ENCODE data around the gene CEP72. TPM values are rescaled to one million over a fixed set of nuclear protein-coding genes. Genes with fewer than 3 reads are reported as not detected.

The CEP72 gene
- polyA plus RNA-seq, 1 of the 3 experiments (the other 2 are of a cell fraction), result 4.4 TPM

- Histone ChIP-seq H3F3A (replicated peaks; ENCODE audit: insufficient read depth) (peaks cover 4% of the 10 kb centered on the region), H3K9me2 (no peaks in the 10 kb centered on the region), H3K27ac (ENCODE audit: low read depth in 2 of 2, low read length in 1 of 2) (no peak overlapping the region), H3K4me2 (no peak overlapping the region), H3K4me3 (ENCODE audit: low read depth in 2 of 2, low read length in 1 of 2) (no peak overlapping the region), H3K36me3 (replicated peaks in 1 of 2; ENCODE audit: control insufficient read depth in 1 of 2, insufficient read depth in 2 of 2, low read length in 1 of 2) (peaks cover 8 to 37% of the 10 kb centered on the region in 2 experiments), H3K27me3 (ENCODE audit: insufficient read depth) (no peaks in the 10 kb centered on the region), H3K9me3 (no peaks in the 10 kb centered on the region), H3K9ac (no peak overlapping the region), H2AFZ (ENCODE audit: low read depth) (no peak overlapping the region), H3K4me1 (ENCODE audit: control insufficient read depth in 1 of 2, insufficient read depth in 2 of 2, low read depth in 1 of 2, low read length in 1 of 2) (no peaks in the 10 kb centered on the region), H4K20me1 (ENCODE audit: insufficient read depth) (no peaks in the 10 kb centered on the region), H3K79me2 (ENCODE audit: insufficient read depth) (no peaks in the 10 kb centered on the region)
- TF ChIP-seq POLR2AphosphoS5 (IDR thresholded peaks at IDR 0.05; ENCODE audit: low read depth, low read length) (no peak), NRF1 (IDR thresholded peaks at IDR 0.05; ENCODE audit: low read depth, low read length) (no peak), GATA2 (CRISPR knock-in tag; IDR thresholded peaks at IDR 0.05) (no peak), RCOR1 (IDR thresholded peaks at IDR 0.05; ENCODE audit: low read length) (no peak)
- TF ChIP-seq, protein P1, sequence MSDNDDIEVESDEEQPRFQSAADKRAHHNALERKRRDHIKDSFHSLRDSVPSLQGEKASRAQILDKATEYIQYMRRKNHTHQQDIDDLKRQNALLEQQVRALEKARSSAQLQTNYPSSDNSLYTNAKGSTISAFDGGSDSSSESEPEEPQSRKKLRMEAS (IDR thresholded peaks at IDR 0.05; ENCODE audit: low read depth), result no peak
- DNase-seq, result no peak
- CTCF ChIA-PET, result no interaction called here
- POLR2A ChIA-PET, result no interaction called here
- 99% methylated on average over 13 of the region's 29 CpGs for WGBS (ENCODE audit: low lambda C conversion rate)
These were observed 26.5 kb downstream of the CEP72 start for GRCh38 chr5:638501-639252.

DNA sequence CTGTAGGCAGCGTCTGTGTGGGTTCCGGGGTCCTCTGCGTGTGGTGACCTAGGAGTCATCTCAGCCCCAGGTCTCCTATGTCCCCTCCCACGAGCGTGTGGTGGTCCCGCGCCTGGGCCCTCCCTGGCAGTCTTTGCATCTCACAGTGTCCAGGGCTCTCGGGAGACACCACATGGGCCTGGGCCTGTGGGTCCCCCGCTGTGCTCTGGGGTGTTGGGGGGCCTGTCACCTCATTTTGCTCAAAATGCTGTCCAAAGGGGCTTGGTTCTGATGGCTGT, 27.1 kb downstream of the CEP72 start:
- ChIA-PET CTCF (no interaction called here), POLR2A (no interaction called here)
- no peak for TF ChIP-seq TEAD4 (IDR thresholded peaks at IDR 0.05; ENCODE audit: borderline replicate concordance, insufficient read depth)
- TF ChIP-seq RCOR1 (IDR thresholded peaks at IDR 0.05; ENCODE audit: low read length), result no peak
- TF ChIP-seq, protein P2, sequence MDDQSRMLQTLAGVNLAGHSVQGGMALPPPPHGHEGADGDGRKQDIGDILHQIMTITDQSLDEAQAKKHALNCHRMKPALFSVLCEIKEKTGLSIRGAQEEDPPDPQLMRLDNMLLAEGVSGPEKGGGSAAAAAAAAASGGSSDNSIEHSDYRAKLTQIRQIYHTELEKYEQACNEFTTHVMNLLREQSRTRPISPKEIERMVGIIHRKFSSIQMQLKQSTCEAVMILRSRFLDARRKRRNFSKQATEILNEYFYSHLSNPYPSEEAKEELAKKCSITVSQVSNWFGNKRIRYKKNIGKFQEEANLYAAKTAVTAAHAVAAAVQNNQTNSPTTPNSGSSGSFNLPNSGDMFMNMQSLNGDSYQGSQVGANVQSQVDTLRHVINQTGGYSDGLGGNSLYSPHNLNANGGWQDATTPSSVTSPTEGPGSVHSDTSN (IDR thresholded peaks at IDR 0.05), result no peak
- no peak for TF ChIP-seq FOXM1 (IDR thresholded peaks at IDR 0.05; ENCODE audit: low read depth)
- TF ChIP-seq, protein P1 (IDR thresholded peaks at IDR 0.05; ENCODE audit: low read depth), result no peak
- TF ChIP-seq FOSL2 (IDR thresholded peaks at IDR 0.05; ENCODE audit: borderline replicate concordance, low read depth), result no peak
- TF ChIP-seq RAD21 (IDR thresholded peaks at IDR 0.05; ENCODE audit: low read length), result no peak
- TF ChIP-seq TCF12 (IDR thresholded peaks at IDR 0.05), result no peak
- no peak for TF ChIP-seq POLR2AphosphoS5 (IDR thresholded peaks at IDR 0.05; ENCODE audit: low read depth, low read length)
- no peak for TF ChIP-seq SMC3 (IDR thresholded peaks at IDR 0.05; ENCODE audit: low read depth, low read length)
- TF ChIP-seq NRF1 (IDR thresholded peaks at IDR 0.05; ENCODE audit: low read depth, low read length), result no peak
- no peak for TF ChIP-seq CTCF (IDR thresholded peaks at IDR 0.05)
- TF ChIP-seq TAF1 (IDR thresholded peaks at IDR 0.05; ENCODE audit: borderline replicate concordance, low read depth, low read length), result no peak
- no peak for TF ChIP-seq GABPA (IDR thresholded peaks at IDR 0.05; ENCODE audit: low read depth)
- TF ChIP-seq RFX5 (IDR thresholded peaks at IDR 0.05; ENCODE audit: low read length), result no peak
- no peak for TF ChIP-seq ELF1 (IDR thresholded peaks at IDR 0.05)
- TF ChIP-seq YY1 (IDR thresholded peaks at IDR 0.05; ENCODE audit: low read depth), result no peak
- Histone ChIP-seq H4K20me1 (ENCODE audit: insufficient read depth) (no peaks in the 10 kb centered on the region), H3K27me3 (ENCODE audit: insufficient read depth) (no peaks in the 10 kb centered on the region), H3K4me3 (ENCODE audit: low read depth in 2 of 2, low read length in 1 of 2) (no peak overlapping the region), H2AFZ (ENCODE audit: low read depth) (no peak overlapping the region), H3K4me1 (ENCODE audit: control insufficient read depth in 1 of 2, insufficient read depth in 2 of 2, low read depth in 1 of 2, low read length in 1 of 2) (no peaks in the 10 kb centered on the region), H3K9ac (no peak overlapping the region), H3K4me2 (no peak overlapping the region), H3K79me2 (ENCODE audit: insufficient read depth) (no peaks in the 10 kb centered on the region), H3K9me2 (no peaks in the 10 kb centered on the region), H3K9me3 (no peaks in the 10 kb centered on the region), H3K36me3 (replicated peaks in 1 of 2; ENCODE audit: control insufficient read depth in 1 of 2, insufficient read depth in 2 of 2, low read length in 1 of 2) (peaks cover 8 to 37% of the 10 kb centered on the region in 2 experiments), H3F3A (replicated peaks; ENCODE audit: insufficient read depth) (no peaks in the 10 kb centered on the region), H3K27ac (ENCODE audit: low read depth in 2 of 2, low read length in 1 of 2) (no peak overlapping the region)
- no peak for DNase-seq
- 90% methylated on average over 2 of the region's 9 CpGs for WGBS (ENCODE audit: low lambda C conversion rate)

Data from SK-N-SH (cell line).